ENCODE data around the gene GSTM2.
"Not testable (repeated sequence)": the region's sequence is repeated elsewhere in the genome, so short reads cannot be mapped to it uniquely, and the experiment has no call there.

GRCh38 chr1:109708949-109709348 lies 41.1 kb downstream of the GSTM2 start:
- TF ChIP-seq CTCF (IDR thresholded peaks at IDR 0.05); TCF7L2 (IDR thresholded peaks at IDR 0.05; ENCODE audit: low read depth, low read length); POLR2AphosphoS5 (IDR thresholded peaks at IDR 0.05; ENCODE audit: low read depth, low read length); SIN3A (IDR thresholded peaks at IDR 0.05; ENCODE audit: borderline replicate concordance, insufficient read depth, low read depth, low read length): not testable (repeated sequence)
- TF ChIP-seq, protein P1, sequence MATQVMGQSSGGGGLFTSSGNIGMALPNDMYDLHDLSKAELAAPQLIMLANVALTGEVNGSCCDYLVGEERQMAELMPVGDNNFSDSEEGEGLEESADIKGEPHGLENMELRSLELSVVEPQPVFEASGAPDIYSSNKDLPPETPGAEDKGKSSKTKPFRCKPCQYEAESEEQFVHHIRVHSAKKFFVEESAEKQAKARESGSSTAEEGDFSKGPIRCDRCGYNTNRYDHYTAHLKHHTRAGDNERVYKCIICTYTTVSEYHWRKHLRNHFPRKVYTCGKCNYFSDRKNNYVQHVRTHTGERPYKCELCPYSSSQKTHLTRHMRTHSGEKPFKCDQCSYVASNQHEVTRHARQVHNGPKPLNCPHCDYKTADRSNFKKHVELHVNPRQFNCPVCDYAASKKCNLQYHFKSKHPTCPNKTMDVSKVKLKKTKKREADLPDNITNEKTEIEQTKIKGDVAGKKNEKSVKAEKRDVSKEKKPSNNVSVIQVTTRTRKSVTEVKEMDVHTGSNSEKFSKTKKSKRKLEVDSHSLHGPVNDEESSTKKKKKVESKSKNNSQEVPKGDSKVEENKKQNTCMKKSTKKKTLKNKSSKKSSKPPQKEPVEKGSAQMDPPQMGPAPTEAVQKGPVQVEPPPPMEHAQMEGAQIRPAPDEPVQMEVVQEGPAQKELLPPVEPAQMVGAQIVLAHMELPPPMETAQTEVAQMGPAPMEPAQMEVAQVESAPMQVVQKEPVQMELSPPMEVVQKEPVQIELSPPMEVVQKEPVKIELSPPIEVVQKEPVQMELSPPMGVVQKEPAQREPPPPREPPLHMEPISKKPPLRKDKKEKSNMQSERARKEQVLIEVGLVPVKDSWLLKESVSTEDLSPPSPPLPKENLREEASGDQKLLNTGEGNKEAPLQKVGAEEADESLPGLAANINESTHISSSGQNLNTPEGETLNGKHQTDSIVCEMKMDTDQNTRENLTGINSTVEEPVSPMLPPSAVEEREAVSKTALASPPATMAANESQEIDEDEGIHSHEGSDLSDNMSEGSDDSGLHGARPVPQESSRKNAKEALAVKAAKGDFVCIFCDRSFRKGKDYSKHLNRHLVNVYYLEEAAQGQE (IDR thresholded peaks at IDR 0.05; ENCODE audit: insufficient read depth in 1 of 2, low read depth in 2 of 2, low read length in 1 of 2) = not testable (repeated sequence)

Data from Panc1 (cell line).